PFSK-1 (cell line): Measurements from ENCODE around the gene PLAAT5.

Experiments
- FOXP2 ChIP-seq: optimal IDR thresholded peaks from 2 replicates; pipeline ENCODE3; 2011; ENCODE audit warnings: borderline replicate concordance, control low read depth, inconsistent platforms; ENCODE audit not compliant: insufficient read depth; ENCODE audit errors: extremely low read length, extremely low read depth
- POLR2AphosphoS5 ChIP-seq: IDR thresholded peaks from 2 replicates; pipeline ENCODE4 v1.6.1; 2012; ENCODE audit warnings: low read depth, mild to moderate bottlenecking, control low read depth, low read length, moderate library complexity
- REST ChIP-seq, 2 experiments: IDR thresholded peaks; 2 replicates each; pipeline versions ENCODE4 v1.6.1 to v1.8.0; 2011 to 2012; ENCODE audit warnings: low read depth in 2 of 2, low read length in 2 of 2, control low read depth in 1 of 2, inconsistent platforms in 1 of 2, mild to moderate bottlenecking in 1 of 2, moderate library complexity in 1 of 2; ENCODE audit not compliant: insufficient read depth in 1 of 2
- SIN3A ChIP-seq: IDR thresholded peaks from 2 replicates; pipeline ENCODE4 v1.6.1; 2012; ENCODE audit warnings: mild to moderate bottlenecking, low read length, moderate library complexity, borderline replicate concordance; ENCODE audit not compliant: insufficient read depth
- TAF1 ChIP-seq: IDR thresholded peaks from 2 replicates; pipeline ENCODE4 v1.6.1; 2012; ENCODE audit warnings: low read length, control low read depth, borderline replicate concordance; ENCODE audit not compliant: insufficient read depth

PLAAT5 gene

GRCh38 chr11:63485777-63486176 is 5.2 kb downstream of the PLAAT5 start:
- TF ChIP-seq REST (IDR thresholded peaks at IDR 0.05; ENCODE audit: insufficient read depth in 1 of 2, low read depth in 2 of 2, low read length in 2 of 2) (no peak), FOXP2 (no peak), POLR2AphosphoS5 (no peak), TAF1 (no peak), SIN3A (no peak)

DNA sequence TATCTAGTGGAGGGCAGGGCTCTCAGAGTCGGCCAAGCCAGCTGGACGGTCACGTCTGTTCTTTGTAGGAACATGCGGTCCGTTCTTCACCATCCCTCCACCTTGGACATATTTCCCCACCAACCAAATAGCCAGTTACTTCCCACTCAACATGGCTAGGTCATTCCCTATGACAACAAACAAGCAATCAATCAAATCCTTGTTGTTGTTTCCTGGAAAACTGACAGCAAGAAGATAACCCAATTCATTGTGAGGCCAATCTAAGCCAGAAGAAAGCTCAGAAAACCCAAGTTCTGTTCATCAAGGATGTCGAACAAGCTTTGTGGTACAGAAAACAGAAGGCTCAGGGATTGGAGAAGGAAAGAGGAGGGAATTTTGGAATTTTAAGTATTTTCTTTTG is 10.9 kb downstream of the PLAAT5 start:
- TF ChIP-seq TAF1 (no peak), FOXP2 (no peak), POLR2AphosphoS5 (no peak), SIN3A (no peak), REST (IDR thresholded peaks at IDR 0.05; ENCODE audit: insufficient read depth in 1 of 2, low read depth in 2 of 2, low read length in 2 of 2) (no peak)

GRCh38 chr11:63478896-63479295 is 12.1 kb downstream of the PLAAT5 start:
- no peak for TF ChIP-seq POLR2AphosphoS5
- no peak for TF ChIP-seq TAF1
- TF ChIP-seq REST (IDR thresholded peaks at IDR 0.05; ENCODE audit: insufficient read depth in 1 of 2, low read depth in 2 of 2, low read length in 2 of 2), result no peak
- no peak for TF ChIP-seq SIN3A
- no peak for TF ChIP-seq FOXP2

GRCh38 chr11:63476618-63477017 is 14.3 kb downstream of the PLAAT5 start:
- TF ChIP-seq FOXP2 (no peak), POLR2AphosphoS5 (no peak), SIN3A (no peak), TAF1 (no peak), REST (IDR thresholded peaks at IDR 0.05; ENCODE audit: insufficient read depth in 1 of 2, low read depth in 2 of 2, low read length in 2 of 2) (no peak)

- no peak for TF ChIP-seq TAF1
- no peak for TF ChIP-seq SIN3A
- no peak for TF ChIP-seq REST (IDR thresholded peaks at IDR 0.05; ENCODE audit: insufficient read depth in 1 of 2, low read depth in 2 of 2, low read length in 2 of 2)
- no peak for TF ChIP-seq POLR2AphosphoS5
- no peak for TF ChIP-seq FOXP2
These were observed 18.6 kb downstream of the PLAAT5 start for GRCh38 chr11:63472372-63472771.
